K562 (cell line): ENCODE results near the gene NFIB. TPM values are rescaled to one million over a fixed set of nuclear protein-coding genes. Genes with fewer than 3 reads are reported as not detected.

Experiments
- ATAC-seq: fragments of 200-7000 bp; cut with Tn5 transposase; 3 replicates; pipeline ENCODE4 v1.9.1; 2020; ENCODE audit warnings: moderate library complexity
- BruUV-seq: library from RNA; stranded (reverse); fragments of 400-500 nt; replicated peaks from 2 replicates; lab custom pipeline; 2021; lab: Mats Ljungman, UMichigan
- CTCF ChIA-PET: fragments of 300-600 bp; formaldehyde crosslinking; extraction: SDS; loops from one replicate; lab custom pipeline; 2021; ENCODE audit warnings: low intra/inter-chr PET ratio; lab: Yijun Ruan, JAX
- POLR2A ChIA-PET: fragments of 300-600, 350-650 bp; sonication (Branson Sonifier 250); formaldehyde crosslinking; extraction: SDS; loops from one replicate; lab custom pipeline; 2021; ENCODE audit warnings: antibody characterized with exemption, inconsistent platforms; lab: Yijun Ruan, JAX
- DNase-seq, 4 experiments: peaks; one replicate each; pipeline versions ENCODE4 v3.0.0 to v3.0.0-alpha.2; 2011 to 2018; ENCODE audit warnings: low spot score in 3 of 4, mixed read lengths in 3 of 4; ENCODE audit errors: extremely low read depth in 1 of 4
- FAIRE-seq: peaks from 2 replicates; lab custom pipeline; 2011; peaks lifted over from hg19 to GRCh38; lab: Jason Lieb, UNC
- H2AFZ ChIP-seq: 2 replicates; pipeline ENCODE4 v1.6.0; 2011; ENCODE audit warnings: low read depth, low read length, control low read depth, inconsistent platforms
- H3K27ac ChIP-seq: fragments of 200-600 bp; 3 replicates; pipeline ENCODE4 v1.8.0; 2011; ENCODE audit warnings: low read depth, mild to moderate bottlenecking, control low read depth, inconsistent platforms, low read length, moderate library complexity, mixed read lengths; ENCODE audit errors: extremely low read depth
- H3K27me3 ChIP-seq, 2 experiments: fragments of 300-600 bp in 1 of 2; 2 replicates in 1 of 2; 3 replicates in 1 of 2; pipeline versions ENCODE4 v1.6.0 to v1.8.0; 2011; ENCODE audit warnings: inconsistent platforms in 2 of 2, low read length in 2 of 2, mild to moderate bottlenecking in 1 of 2, mixed read lengths in 1 of 2, moderate library complexity in 1 of 2; ENCODE audit not compliant: control insufficient read depth in 2 of 2, insufficient read depth in 2 of 2
- H3K36me3 ChIP-seq: fragments of 300-600 bp; 3 replicates; pipeline ENCODE4 v1.8.0; 2011; ENCODE audit warnings: mild to moderate bottlenecking, low read length, inconsistent platforms; ENCODE audit not compliant: control insufficient read depth, insufficient read depth
- H3K4me1 ChIP-seq, 2 experiments: fragments of 200-600 bp in 1 of 2; replicated peaks in 1 of 2; 2 replicates in 1 of 2; 3 replicates in 1 of 2; pipeline versions ENCODE4 v1.5.1 to v1.8.0; 2011; ENCODE audit warnings: inconsistent platforms in 2 of 2, low read length in 2 of 2, mild to moderate bottlenecking in 1 of 2, mixed read lengths in 1 of 2, moderate library complexity in 1 of 2; ENCODE audit not compliant: control insufficient read depth in 2 of 2, insufficient read depth in 2 of 2
- H3K4me2 ChIP-seq: 2 replicates; pipeline ENCODE4 v1.6.1; 2011; ENCODE audit warnings: low read length, control low read depth, inconsistent platforms, mixed read lengths; ENCODE audit not compliant: insufficient read depth
- H3K4me3 ChIP-seq: fragments of 200-600 bp; sonication (generic), shearing (Covaris generic); 2 replicates; pipeline ENCODE4 v1.5.1; 2016; ENCODE audit warnings: control low read depth, inconsistent platforms
- H3K79me2 ChIP-seq: fragments of 200-600 bp; 3 replicates; pipeline ENCODE4 v1.8.0; 2011; ENCODE audit warnings: low read length, inconsistent platforms; ENCODE audit not compliant: control insufficient read depth, insufficient read depth
- H3K9ac ChIP-seq, 2 experiments: 2 replicates each; pipeline versions ENCODE4 v1.6.0 to v1.6.1; 2011; ENCODE audit warnings: low read depth in 2 of 2, low read length in 2 of 2, control low read depth in 1 of 2, inconsistent platforms in 1 of 2, mild to moderate bottlenecking in 1 of 2, mixed read lengths in 1 of 2; ENCODE audit not compliant: insufficient read depth in 1 of 2
- H3K9me1 ChIP-seq: one replicate; pipeline ENCODE4 v1.6.0; 2011; ENCODE audit warnings: inconsistent platforms, mild to moderate bottlenecking, low read length, moderate library complexity; ENCODE audit not compliant: control insufficient read depth, insufficient read depth
- H3K9me3 ChIP-seq: replicated peaks from 2 replicates; pipeline ENCODE4 v1.5.1; 2011; ENCODE audit warnings: low read depth, low read length, inconsistent platforms; ENCODE audit not compliant: control insufficient read depth, insufficient read depth
- H4K20me1 ChIP-seq: replicated peaks from 2 replicates; pipeline ENCODE4 v1.6.1; 2011; ENCODE audit warnings: low read length, inconsistent platforms, mixed read lengths; ENCODE audit not compliant: control insufficient read depth, insufficient read depth
- NELFE ChIP-seq: IDR thresholded peaks from 2 replicates; pipeline ENCODE4 v1.6.1; 2011; ENCODE audit warnings: mild to moderate bottlenecking; ENCODE audit not compliant: insufficient read depth, insufficient read length
- WGBS: fragments of 100-300 bp; shearing (Covaris generic); methylation state at CpG from one replicate; pipeline ENCODE4 v1.1.6; 2016; ENCODE audit warnings: low coverage, mixed read lengths; ENCODE audit not compliant: insufficient coverage; ENCODE audit errors: missing lambda C conversion rate; 5-methylcytosine and 5-hydroxymethylcytosine counted together
- in situ Hi-C: fragments of 300-500 bp; cut with MboI; formaldehyde crosslinking; loops from 4 replicates; pipeline ENCODE4 v1.15.0; 2018; ENCODE audit warnings: inconsistent platforms, mixed read lengths
- intact Hi-C: fragments of 100-400 bp; cut with micrococcal nuclease; formaldehyde crosslinking; loops from 2 replicates; pipeline ENCODE4 v1.14.2; 2022
- polyA plus RNA-seq, 8 experiments: library from polyadenylated mRNA; depleted of rRNA in 4 of 8; stranded (reverse) in 5 of 8; unstranded in 3 of 8; fragments of >200 nt; fragmentation: Nextera tagmentation in 2 of 8; fragmentation: Illumina TruSeq in 1 of 8; extraction: Ambion mirVana in 2 of 8; extraction: Trizol in 1 of 8; gene quantifications; 2 replicates each; pipeline versions ENCODE4 v1.2.1 to v1.2.3, GENCODE V29; 2011 to 2014; ENCODE audit warnings: inconsistent platforms in 1 of 8, missing spikeins in 1 of 8
- total RNA-seq, 7 experiments: library from RNA; depleted of rRNA in 6 of 7; stranded (reverse); fragments of >200 nt in 6 of 7; fragmentation: Illumina TruSeq in 2 of 7; extraction: Trizol in 2 of 7; gene quantifications; 2 replicates each; pipeline versions ENCODE4 v1.2.1 to v1.2.3, GENCODE V29; 2011 to 2021; ENCODE audit warnings: low replicate concordance in 1 of 7
- TF ChIP-seq, protein P1 (sequence below), 2 experiments: IDR thresholded peaks; 2 replicates each; pipeline ENCODE4 v1.6.1; 2011; ENCODE audit warnings: borderline replicate concordance in 1 of 2, control low read depth in 1 of 2, low read depth in 1 of 2, low read length in 1 of 2, mild to moderate bottlenecking in 1 of 2, mixed read lengths in 1 of 2, moderate library complexity in 1 of 2; ENCODE audit not compliant: insufficient read depth in 1 of 2, insufficient read length in 1 of 2, poor library complexity in 1 of 2, severe bottlenecking in 1 of 2; ENCODE audit errors: extremely low read depth in 1 of 2

NFIB gene
- total and polyA plus RNA-seq, 9 of the 15 experiments (the other 6 are each of a cell fraction or from before 2014, with no cell fraction given): 1.2 to 3.3 (median 1.9) TPM

DNA sequence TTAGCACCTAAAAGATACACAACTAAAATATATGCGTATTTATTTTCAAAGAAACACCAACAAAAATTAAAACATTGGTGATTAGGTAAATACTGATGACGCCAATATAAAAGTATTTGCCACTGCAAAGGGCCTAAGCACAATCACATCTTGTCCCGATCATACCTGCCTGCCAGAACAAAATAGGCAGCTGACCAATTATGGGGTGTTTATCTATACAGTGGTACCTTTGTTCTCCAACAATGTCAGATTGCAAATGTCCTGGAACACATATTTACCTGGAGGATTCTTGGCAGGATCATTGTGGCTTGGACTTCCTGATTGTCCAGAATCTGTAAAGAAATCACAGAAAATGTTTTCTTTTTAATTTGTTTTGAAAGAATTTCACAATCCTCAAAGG lies 134.5 kb downstream of the NFIB start (continued):
- TF ChIP-seq NELFE: no peak

DNA sequence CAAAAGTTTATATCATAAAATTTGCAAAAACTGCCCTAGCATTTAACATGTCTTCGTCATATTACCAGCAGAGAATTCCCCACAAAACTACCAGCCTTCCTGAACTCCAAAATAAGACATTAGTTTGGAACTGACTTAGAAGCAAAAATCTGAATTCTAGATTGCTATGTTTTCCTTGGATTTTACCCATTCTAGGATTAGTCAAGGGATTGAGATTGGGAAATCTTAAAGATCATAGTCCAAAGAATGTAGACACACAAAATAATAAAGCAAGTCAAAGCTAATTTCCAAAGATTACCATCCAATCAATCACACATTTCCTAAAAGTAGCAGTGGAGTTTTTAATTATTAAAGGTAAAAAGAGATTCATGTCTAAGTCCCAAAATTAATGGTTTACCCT lies 138.2 kb downstream of the NFIB start:
- 7% methylated on average over 1 of the region's 1 CpG for WGBS
- ChIA-PET POLR2A (no interaction called here), CTCF (no interaction called here)
- no TSS peak for BruUV-seq
- no peaks in the 10 kb centered on the region; a peak in 1 of 5 replicates for H3K4me1 ChIP-seq
- H3K79me2 ChIP-seq: no peaks in the 10 kb centered on the region
- H3K9me1 ChIP-seq: no peaks in the 10 kb centered on the region
- FAIRE-seq (no peak), ATAC-seq (no peak), DNase-seq (no peak)
- in situ Hi-C loops: loop anchor here (25.0 kb wide), 1 partner anchor 938 kb away; no protein-coding TSS in a partner anchor
- no peak overlapping the region for H3K4me2 ChIP-seq
- no peak overlapping the region for H2AFZ ChIP-seq
- no peaks in the 10 kb centered on the region for H3K9me3 ChIP-seq
- intact Hi-C loops: no loop called here
- TF ChIP-seq, protein P1, sequence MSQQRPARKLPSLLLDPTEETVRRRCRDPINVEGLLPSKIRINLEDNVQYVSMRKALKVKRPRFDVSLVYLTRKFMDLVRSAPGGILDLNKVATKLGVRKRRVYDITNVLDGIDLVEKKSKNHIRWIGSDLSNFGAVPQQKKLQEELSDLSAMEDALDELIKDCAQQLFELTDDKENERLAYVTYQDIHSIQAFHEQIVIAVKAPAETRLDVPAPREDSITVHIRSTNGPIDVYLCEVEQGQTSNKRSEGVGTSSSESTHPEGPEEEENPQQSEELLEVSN (IDR thresholded peaks at IDR 0.05; ENCODE audit: borderline replicate concordance in 1 of 2, extremely low read depth in 1 of 2, insufficient read depth in 1 of 2, insufficient read length in 1 of 2, low read depth in 1 of 2, low read length in 1 of 2, poor library complexity in 1 of 2, severe bottlenecking in 1 of 2): no peak
- H3K36me3 ChIP-seq: no peaks in the 10 kb centered on the region
- no peak overlapping the region for H3K27ac ChIP-seq
- no peaks in the 10 kb centered on the region for H4K20me1 ChIP-seq
- no peak overlapping the region for H3K4me3 ChIP-seq
- no peak overlapping the region for H3K9ac ChIP-seq
- no peaks in the 10 kb centered on the region for H3K27me3 ChIP-seq
